Measurements from ENCODE around the gene TPM4. TPM values are rescaled to one million over a fixed set of nuclear protein-coding genes. Genes with fewer than 3 reads are reported as not detected.

Gene TPM4
- total RNA-seq, 1 experiment from 2014 or later: 219 TPM

- CTCF ChIA-PET: no interaction called here
- peaks cover 19% of the 10 kb centered on the region for H3K36me3 Mint-ChIP-seq (ENCODE audit: insufficient read depth, unreplicated experiment)
- no peak for DNase-seq
- H3K4me1 Mint-ChIP-seq (ENCODE audit: low read depth, unreplicated experiment): peaks cover 13% of the 10 kb centered on the region
- H3K4me3 Mint-ChIP-seq (ENCODE audit: low read depth, unreplicated experiment): no peak overlapping the region
- no peaks in the 10 kb centered on the region for H3K9me3 Mint-ChIP-seq (ENCODE audit: low read depth, unreplicated experiment)
- H3K27me3 Mint-ChIP-seq (ENCODE audit: unreplicated experiment): no peaks in the 10 kb centered on the region
- no TSS peak for BruUV-seq (replicated peaks)
- TF ChIP-seq, protein P1, sequence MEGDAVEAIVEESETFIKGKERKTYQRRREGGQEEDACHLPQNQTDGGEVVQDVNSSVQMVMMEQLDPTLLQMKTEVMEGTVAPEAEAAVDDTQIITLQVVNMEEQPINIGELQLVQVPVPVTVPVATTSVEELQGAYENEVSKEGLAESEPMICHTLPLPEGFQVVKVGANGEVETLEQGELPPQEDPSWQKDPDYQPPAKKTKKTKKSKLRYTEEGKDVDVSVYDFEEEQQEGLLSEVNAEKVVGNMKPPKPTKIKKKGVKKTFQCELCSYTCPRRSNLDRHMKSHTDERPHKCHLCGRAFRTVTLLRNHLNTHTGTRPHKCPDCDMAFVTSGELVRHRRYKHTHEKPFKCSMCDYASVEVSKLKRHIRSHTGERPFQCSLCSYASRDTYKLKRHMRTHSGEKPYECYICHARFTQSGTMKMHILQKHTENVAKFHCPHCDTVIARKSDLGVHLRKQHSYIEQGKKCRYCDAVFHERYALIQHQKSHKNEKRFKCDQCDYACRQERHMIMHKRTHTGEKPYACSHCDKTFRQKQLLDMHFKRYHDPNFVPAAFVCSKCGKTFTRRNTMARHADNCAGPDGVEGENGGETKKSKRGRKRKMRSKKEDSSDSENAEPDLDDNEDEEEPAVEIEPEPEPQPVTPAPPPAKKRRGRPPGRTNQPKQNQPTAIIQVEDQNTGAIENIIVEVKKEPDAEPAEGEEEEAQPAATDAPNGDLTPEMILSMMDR (IDR thresholded peaks at IDR 0.05; ENCODE audit: unreplicated experiment): no peak
- intact Hi-C loops (cut with micrococcal nuclease; ENCODE audit: unreplicated experiment): no loop called here
- H3K27ac Mint-ChIP-seq (ENCODE audit: unreplicated experiment): no peak overlapping the region
These were observed 65.8 kb downstream of the TPM4 start for GRCh38 chr19:16142032-16142580.

GRCh38 chr19:16143399-16144215 is 67.3 kb downstream of the TPM4 start, which contains the start of gene HSH2D:
TSS of gene HSH2D (plus strand) at chr19:16143685. CDS start at chr19:16148751, 5,066 bp downstream.
- peak within 1 kb of the TSS; percentile 94 for H3K27ac Mint-ChIP-seq (ENCODE audit: unreplicated experiment)
- H3K27me3 Mint-ChIP-seq (ENCODE audit: unreplicated experiment): no peaks in the 10 kb centered on the region
- no peaks in the 10 kb centered on the region for H3K9me3 Mint-ChIP-seq (ENCODE audit: low read depth, unreplicated experiment)
- H3K36me3 Mint-ChIP-seq (ENCODE audit: insufficient read depth, unreplicated experiment): peaks cover 19% of the 10 kb centered on the region
- peak within 1 kb of the TSS; percentile 96 for H3K4me3 Mint-ChIP-seq (ENCODE audit: low read depth, unreplicated experiment)
- H3K4me1 Mint-ChIP-seq (ENCODE audit: low read depth, unreplicated experiment): peaks cover 13% of the 10 kb centered on the region
- intact Hi-C loops (cut with micrococcal nuclease; ENCODE audit: unreplicated experiment): no loop called here
- peak; percentile 89 for DNase-seq
- TF ChIP-seq, protein P1 (IDR thresholded peaks at IDR 0.05; ENCODE audit: unreplicated experiment): no peak
- no TSS peak for BruUV-seq (replicated peaks)
- CTCF ChIA-PET: interaction anchor here (0.6 to 1.4 kb wide), 5 partner anchors 18 to 866 kb away, joined by 3 to 6 read pairs (median 3); no protein-coding TSS in a partner anchor

GRCh38 chr19:16144216-16144581 is 67.9 kb downstream of the TPM4 start:
- TF ChIP-seq, protein P1 (IDR thresholded peaks at IDR 0.05; ENCODE audit: unreplicated experiment): no peak
- intact Hi-C loops (cut with micrococcal nuclease; ENCODE audit: unreplicated experiment): no loop called here

GRCh38 chr19:16146112-16146511 is 69.8 kb downstream of the TPM4 start:
- TF ChIP-seq, protein P1 (IDR thresholded peaks at IDR 0.05; ENCODE audit: unreplicated experiment): no peak
- H3K27me3 Mint-ChIP-seq (ENCODE audit: unreplicated experiment): no peaks in the 10 kb centered on the region
- no peak for DNase-seq
- no TSS peak for BruUV-seq (replicated peaks)
- no peak overlapping the region for H3K4me3 Mint-ChIP-seq (ENCODE audit: low read depth, unreplicated experiment)
- CTCF ChIA-PET: no interaction called here
- H3K4me1 Mint-ChIP-seq (ENCODE audit: low read depth, unreplicated experiment): peaks cover 13% of the 10 kb centered on the region
- no peaks in the 10 kb centered on the region for H3K9me3 Mint-ChIP-seq (ENCODE audit: low read depth, unreplicated experiment)
- no peak overlapping the region for H3K27ac Mint-ChIP-seq (ENCODE audit: unreplicated experiment)
- H3K36me3 Mint-ChIP-seq (ENCODE audit: insufficient read depth, unreplicated experiment): peaks cover 38% of the 10 kb centered on the region
- intact Hi-C loops (cut with micrococcal nuclease; ENCODE audit: unreplicated experiment): no loop called here

More at GRCh38 chr19:16144216-16144581, 67.9 kb downstream of the TPM4 start:
- Mint-ChIP-seq H3K27ac (ENCODE audit: unreplicated experiment) (peak overlapping the region; percentile 94), H3K27me3 (ENCODE audit: unreplicated experiment) (no peaks in the 10 kb centered on the region), H3K4me1 (ENCODE audit: low read depth, unreplicated experiment) (peaks cover 13% of the 10 kb centered on the region), H3K36me3 (ENCODE audit: insufficient read depth, unreplicated experiment) (peaks cover 24% of the 10 kb centered on the region), H3K4me3 (ENCODE audit: low read depth, unreplicated experiment) (peak overlapping the region; percentile 96), H3K9me3 (ENCODE audit: low read depth, unreplicated experiment) (no peaks in the 10 kb centered on the region)
- CTCF ChIA-PET: interaction anchor here (0.6 to 1.4 kb wide), 4 partner anchors 19 to 103 kb away, joined by 3 read pairs; no protein-coding TSS in a partner anchor
- no TSS peak for BruUV-seq (replicated peaks)
- no peak for DNase-seq

All from Calu3 (cell line).